OCI-LY7 (cell line): ENCODE measurements around the gene PCBP3.

Experiments
- EZH2phosphoT487 ChIP-seq: fragments of 200-600 bp; sonication (generic); IDR thresholded peaks from 2 replicates; pipeline ENCODE4 v1.6.1; 2018; ENCODE audit warnings: low read depth, borderline replicate concordance, mild to moderate bottlenecking, mixed run types, antibody characterized with exemption, low read length, moderate library complexity, mixed read lengths
- TF ChIP-seq, protein P1 (sequence below): fragments of 200-600 bp; sonication (generic); conservative IDR thresholded peaks from 2 replicates; pipeline ENCODE4 v1.5.1; 2014; ENCODE audit warnings: mild to moderate bottlenecking, antibody characterized with exemption, low read length, moderate library complexity, mixed read lengths

DNA sequence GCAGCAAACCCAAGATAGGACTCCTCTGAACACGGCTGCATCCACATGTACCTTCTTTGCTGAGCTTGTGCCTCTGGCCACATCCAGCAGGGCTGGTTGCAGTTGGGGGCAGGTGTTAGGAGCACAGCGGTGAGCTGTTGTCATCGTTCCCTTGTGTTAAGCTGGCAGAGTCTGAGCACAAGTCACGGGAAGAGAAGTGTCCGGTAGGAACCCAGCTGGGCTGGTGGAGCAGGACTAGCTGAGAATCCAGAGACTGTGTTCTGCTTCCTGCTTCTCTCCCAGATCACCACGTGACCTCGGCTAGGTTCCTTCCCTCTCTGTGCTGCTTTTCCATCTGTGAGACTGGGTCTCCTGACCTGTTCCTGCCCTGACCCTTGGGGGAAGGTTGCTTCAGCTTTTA is 105.1 kb downstream of the PCBP3 start:
- TF ChIP-seq, protein P1, sequence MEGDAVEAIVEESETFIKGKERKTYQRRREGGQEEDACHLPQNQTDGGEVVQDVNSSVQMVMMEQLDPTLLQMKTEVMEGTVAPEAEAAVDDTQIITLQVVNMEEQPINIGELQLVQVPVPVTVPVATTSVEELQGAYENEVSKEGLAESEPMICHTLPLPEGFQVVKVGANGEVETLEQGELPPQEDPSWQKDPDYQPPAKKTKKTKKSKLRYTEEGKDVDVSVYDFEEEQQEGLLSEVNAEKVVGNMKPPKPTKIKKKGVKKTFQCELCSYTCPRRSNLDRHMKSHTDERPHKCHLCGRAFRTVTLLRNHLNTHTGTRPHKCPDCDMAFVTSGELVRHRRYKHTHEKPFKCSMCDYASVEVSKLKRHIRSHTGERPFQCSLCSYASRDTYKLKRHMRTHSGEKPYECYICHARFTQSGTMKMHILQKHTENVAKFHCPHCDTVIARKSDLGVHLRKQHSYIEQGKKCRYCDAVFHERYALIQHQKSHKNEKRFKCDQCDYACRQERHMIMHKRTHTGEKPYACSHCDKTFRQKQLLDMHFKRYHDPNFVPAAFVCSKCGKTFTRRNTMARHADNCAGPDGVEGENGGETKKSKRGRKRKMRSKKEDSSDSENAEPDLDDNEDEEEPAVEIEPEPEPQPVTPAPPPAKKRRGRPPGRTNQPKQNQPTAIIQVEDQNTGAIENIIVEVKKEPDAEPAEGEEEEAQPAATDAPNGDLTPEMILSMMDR: no peak
- no peak for TF ChIP-seq EZH2phosphoT487
